ENCODE measurements around the gene CDK5RAP2. TPM values are rescaled to one million over a fixed set of nuclear protein-coding genes. Genes with fewer than 3 reads are reported as not detected.

Gene CDK5RAP2
- total and polyA plus RNA-seq, 8 donors = 14.8 to 37.1 (median 21.7) TPM

GRCh38 chr9:120609636-120610035, 29.7 kb upstream of the CDK5RAP2 start:
- Histone ChIP-seq H3K9me3 (no peaks in the 10 kb centered on the region), H3K36me3 (no peaks in the 10 kb centered on the region), H3K27ac (no peak overlapping the region), H3K27me3 (no peaks in the 10 kb centered on the region), H3K4me1 (no peaks in the 10 kb centered on the region), H3K4me3 (no peak overlapping the region)
- ATAC-seq = no peak
- TF ChIP-seq CTCF (IDR thresholded peaks at IDR 0.05) = no peak
- no peak for FAIRE-seq
- DNase-seq = no peak
- 89 to 94% methylated on average over 2 of the region's 2 CpGs for WGBS, 2 donors
- intact Hi-C loops (cut with DNase I) = no loop called here

GRCh38 chr9:120608421-120608820, 28.5 kb upstream of the CDK5RAP2 start:
- FAIRE-seq = no peak
- intact Hi-C loops (cut with DNase I) = no loop called here
- no peak overlapping the region for H3K4me3 ChIP-seq
- TF ChIP-seq CTCF (IDR thresholded peaks at IDR 0.05) = no peak
- no peaks in the 10 kb centered on the region for H3K36me3 ChIP-seq
- ATAC-seq = no peak
- no peak for DNase-seq
- H3K27me3 ChIP-seq = no peaks in the 10 kb centered on the region
- no peak overlapping the region for H3K27ac ChIP-seq
- no peaks in the 10 kb centered on the region for H3K9me3 ChIP-seq
- H3K4me1 ChIP-seq = no peaks in the 10 kb centered on the region

- Histone ChIP-seq H3K4me1 (no peaks in the 10 kb centered on the region), H3K27ac (no peak overlapping the region), H3K9me3 (no peaks in the 10 kb centered on the region), H3K4me3 (no peak overlapping the region), H3K27me3 (no peaks in the 10 kb centered on the region), H3K36me3 (no peaks in the 10 kb centered on the region)
- no peak for FAIRE-seq
- 70 to 88% methylated on average over 1 of the region's 1 CpG for WGBS, 2 donors
- intact Hi-C loops (cut with DNase I) = no loop called here
- no peak for DNase-seq
- ATAC-seq = no peak
- TF ChIP-seq CTCF (IDR thresholded peaks at IDR 0.05) = no peak
These were observed 23.6 kb upstream of the CDK5RAP2 start for GRCh38 chr9:120603591-120603990.

- no peaks in the 10 kb centered on the region for H3K9me3 ChIP-seq
- DNase-seq = no peak
- H3K36me3 ChIP-seq = no peaks in the 10 kb centered on the region
- H3K4me1 ChIP-seq = no peaks in the 10 kb centered on the region
- 98 to 100% methylated on average over 1 of the region's 1 CpG for WGBS, 2 donors
- H3K4me3 ChIP-seq = no peak overlapping the region
- H3K27ac ChIP-seq = no peak overlapping the region
- TF ChIP-seq CTCF (IDR thresholded peaks at IDR 0.05) = no peak
- FAIRE-seq = no peak
- intact Hi-C loops (cut with DNase I) = no loop called here
- no peak for ATAC-seq
- no peaks in the 10 kb centered on the region for H3K27me3 ChIP-seq
These were observed 23.0 kb upstream of the CDK5RAP2 start for GRCh38 chr9:120603010-120603409.

- DNase-seq (no peak), FAIRE-seq (no peak), ATAC-seq (no peak)
- 33% methylated on average over 2 of the region's 2 CpGs for WGBS, 2 donors
- Histone ChIP-seq H3K27ac (no peak overlapping the region), H3K4me1 (no peaks in the 10 kb centered on the region), H3K9me3 (no peaks in the 10 kb centered on the region), H3K4me3 (no peak overlapping the region), H3K36me3 (no peaks in the 10 kb centered on the region), H3K27me3 (no peaks in the 10 kb centered on the region)
- no peak for TF ChIP-seq CTCF (IDR thresholded peaks at IDR 0.05)
- intact Hi-C loops (cut with DNase I) = no loop called here
These were observed 13.9 kb upstream of the CDK5RAP2 start for GRCh38 chr9:120593955-120594277.
